DND-41 (cell line): ENCODE data around the gene TBC1D5.

Experiments used
- ATAC-seq: fragments of 200-7000 bp; cut with Tn5 transposase; 3 replicates; pipeline ENCODE4 v1.9.1; 2021; ENCODE audit warnings: low read depth; ENCODE audit not compliant: insufficient read depth
- DNase-seq: peaks from one replicate; pipeline ENCODE4 v3.0.0-alpha.2; 2020
- H2AFZ ChIP-seq: 2 replicates; pipeline ENCODE4 v1.6.0; 2012; ENCODE audit warnings: low read depth, low read length
- H3K27ac ChIP-seq: 2 replicates; pipeline ENCODE4 v1.5.1; 2012; ENCODE audit warnings: low read length, inconsistent platforms
- H3K27me3 ChIP-seq: fragments of 200-600 bp; sonication (generic); 2 replicates; pipeline ENCODE4 v1.6.0; 2012; ENCODE audit warnings: low read length, mild to moderate bottlenecking, inconsistent platforms; ENCODE audit not compliant: insufficient read depth, poor library complexity
- H3K36me3 ChIP-seq: 2 replicates; pipeline ENCODE4 v1.5.1; 2012; ENCODE audit warnings: low read length, inconsistent platforms; ENCODE audit not compliant: insufficient read depth
- H3K4me1 ChIP-seq: 2 replicates; pipeline ENCODE4 v1.5.1; 2012; ENCODE audit warnings: mild to moderate bottlenecking, low read length; ENCODE audit not compliant: insufficient read depth
- H3K4me2 ChIP-seq: 2 replicates; pipeline ENCODE4 v1.6.0; 2012; ENCODE audit warnings: mild to moderate bottlenecking, moderate library complexity, low read length, inconsistent platforms; ENCODE audit not compliant: insufficient read depth
- H3K4me3 ChIP-seq, 2 experiments: fragments of 200-600 bp in 1 of 2; shearing (Covaris generic) in 1 of 2; 2 replicates each; pipeline ENCODE4 v1.5.1; 2012 to 2016; ENCODE audit warnings: inconsistent platforms in 2 of 2, low read length in 2 of 2, mild to moderate bottlenecking in 2 of 2, low read depth in 1 of 2, moderate library complexity in 1 of 2
- H3K79me2 ChIP-seq: 2 replicates; pipeline ENCODE4 v1.6.0; 2012; ENCODE audit warnings: low read length, inconsistent platforms; ENCODE audit not compliant: insufficient read depth
- H3K9ac ChIP-seq: 2 replicates; pipeline ENCODE4 v1.6.0; 2012; ENCODE audit warnings: low read depth, mild to moderate bottlenecking, inconsistent platforms, low read length, moderate library complexity
- H3K9me3 ChIP-seq: 2 replicates; pipeline ENCODE4 v1.5.1; 2012; ENCODE audit warnings: low read length, moderate library complexity, mild to moderate bottlenecking, inconsistent platforms; ENCODE audit not compliant: insufficient read depth, severe bottlenecking
- H4K20me1 ChIP-seq: 2 replicates; pipeline ENCODE4 v1.6.0; 2012; ENCODE audit warnings: low read length; ENCODE audit not compliant: insufficient read depth
- EZH2 ChIP-seq: IDR thresholded peaks from 3 replicates; pipeline ENCODE4 v1.6.1; 2012; ENCODE audit warnings: borderline replicate concordance, low read depth, mild to moderate bottlenecking, moderate library complexity, low read length, inconsistent platforms; ENCODE audit not compliant: severe bottlenecking
- TF ChIP-seq, protein P1 (sequence below): IDR thresholded peaks from 2 replicates; pipeline ENCODE4 v1.5.1; 2012; ENCODE audit warnings: borderline replicate concordance, low read length, moderate library complexity, mild to moderate bottlenecking; ENCODE audit not compliant: poor library complexity, severe bottlenecking; ENCODE audit errors: extremely low read depth

The TBC1D5 gene

DNA sequence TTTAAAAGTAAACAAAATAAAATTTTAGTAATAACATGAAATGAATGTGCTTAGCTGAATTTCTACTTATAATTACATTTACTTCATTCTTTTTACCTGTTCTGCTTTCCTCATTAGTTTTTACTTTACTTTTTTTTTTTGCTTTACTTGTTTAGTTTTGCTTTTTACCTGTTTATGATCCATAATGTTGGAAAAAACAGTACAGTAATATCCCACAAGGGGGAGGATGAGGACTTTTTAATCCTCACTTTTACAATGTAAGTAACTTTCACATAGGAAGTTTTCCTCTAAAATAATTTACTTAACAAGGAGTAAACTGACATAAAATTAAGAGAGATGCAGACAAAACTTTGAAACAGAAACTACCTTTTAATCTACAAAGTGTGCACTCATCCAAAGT is 268.7 kb downstream of the TBC1D5 start:
- DNase-seq (no peak), ATAC-seq (no peak)
- no peak for TF ChIP-seq EZH2
- TF ChIP-seq, protein P1, sequence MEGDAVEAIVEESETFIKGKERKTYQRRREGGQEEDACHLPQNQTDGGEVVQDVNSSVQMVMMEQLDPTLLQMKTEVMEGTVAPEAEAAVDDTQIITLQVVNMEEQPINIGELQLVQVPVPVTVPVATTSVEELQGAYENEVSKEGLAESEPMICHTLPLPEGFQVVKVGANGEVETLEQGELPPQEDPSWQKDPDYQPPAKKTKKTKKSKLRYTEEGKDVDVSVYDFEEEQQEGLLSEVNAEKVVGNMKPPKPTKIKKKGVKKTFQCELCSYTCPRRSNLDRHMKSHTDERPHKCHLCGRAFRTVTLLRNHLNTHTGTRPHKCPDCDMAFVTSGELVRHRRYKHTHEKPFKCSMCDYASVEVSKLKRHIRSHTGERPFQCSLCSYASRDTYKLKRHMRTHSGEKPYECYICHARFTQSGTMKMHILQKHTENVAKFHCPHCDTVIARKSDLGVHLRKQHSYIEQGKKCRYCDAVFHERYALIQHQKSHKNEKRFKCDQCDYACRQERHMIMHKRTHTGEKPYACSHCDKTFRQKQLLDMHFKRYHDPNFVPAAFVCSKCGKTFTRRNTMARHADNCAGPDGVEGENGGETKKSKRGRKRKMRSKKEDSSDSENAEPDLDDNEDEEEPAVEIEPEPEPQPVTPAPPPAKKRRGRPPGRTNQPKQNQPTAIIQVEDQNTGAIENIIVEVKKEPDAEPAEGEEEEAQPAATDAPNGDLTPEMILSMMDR, result peak; percentile 14

DNA sequence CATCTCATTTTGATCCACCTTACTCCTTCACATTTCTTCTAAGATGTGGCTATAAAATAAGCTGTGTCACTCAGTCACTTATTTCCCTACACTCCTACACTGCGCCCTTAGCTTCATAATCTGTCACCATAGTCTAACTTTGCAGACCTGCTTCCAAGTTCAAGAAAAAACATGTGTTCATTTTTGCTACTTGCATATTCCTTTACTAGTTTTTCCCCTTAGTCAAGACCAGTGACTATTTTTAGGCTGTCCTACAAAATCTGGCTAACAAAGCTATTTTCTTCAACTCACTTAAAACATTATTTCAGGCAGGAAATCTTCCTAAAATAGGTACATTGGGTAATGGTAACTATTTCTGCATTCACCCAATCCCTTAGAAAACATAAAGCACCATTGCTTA is 272.5 kb downstream of the TBC1D5 start:
- no peaks in the 10 kb centered on the region for H3K4me1 ChIP-seq
- DNase-seq, result no peak
- no peak overlapping the region for H3K9ac ChIP-seq
- TF ChIP-seq, protein P1, result no peak
- TF ChIP-seq EZH2, result no peak
- no peaks in the 10 kb centered on the region for H3K9me3 ChIP-seq
- no peaks in the 10 kb centered on the region for H3K79me2 ChIP-seq
- H3K27me3 ChIP-seq, result no peaks in the 10 kb centered on the region
- H3K4me2 ChIP-seq, result no peak overlapping the region
- H2AFZ ChIP-seq, result no peak overlapping the region
- H3K36me3 ChIP-seq, result no peaks in the 10 kb centered on the region
- no peak overlapping the region for H3K27ac ChIP-seq
- ATAC-seq, result no peak
- no peaks in the 10 kb centered on the region for H4K20me1 ChIP-seq
- no peak overlapping the region for H3K4me3 ChIP-seq

More for the DNA sequence above, 268.7 kb downstream of the TBC1D5 start:
- H3K4me1 ChIP-seq, result no peaks in the 10 kb centered on the region
- H2AFZ ChIP-seq, result no peak overlapping the region
- H3K36me3 ChIP-seq, result no peaks in the 10 kb centered on the region
- no peak overlapping the region for H3K9ac ChIP-seq
- H3K27me3 ChIP-seq, result no peaks in the 10 kb centered on the region
- no peak overlapping the region for H3K4me3 ChIP-seq
- no peaks in the 10 kb centered on the region for H4K20me1 ChIP-seq
- H3K4me2 ChIP-seq, result no peak overlapping the region
- no peak overlapping the region for H3K27ac ChIP-seq
- no peaks in the 10 kb centered on the region for H3K9me3 ChIP-seq
- H3K79me2 ChIP-seq, result no peaks in the 10 kb centered on the region

- no peaks in the 10 kb centered on the region for H3K79me2 ChIP-seq
- H3K4me3 ChIP-seq, result no peak overlapping the region
- no peaks in the 10 kb centered on the region for H3K27me3 ChIP-seq
- H3K9ac ChIP-seq, result no peak overlapping the region
- no peaks in the 10 kb centered on the region for H3K36me3 ChIP-seq
- H4K20me1 ChIP-seq, result no peaks in the 10 kb centered on the region
- DNase-seq, result no peak
- H3K9me3 ChIP-seq, result no peaks in the 10 kb centered on the region
- TF ChIP-seq EZH2, result no peak
- TF ChIP-seq, protein P1, result no peak
- no peaks in the 10 kb centered on the region for H3K4me1 ChIP-seq
- no peak overlapping the region for H3K4me2 ChIP-seq
- ATAC-seq, result no peak
- no peak overlapping the region for H3K27ac ChIP-seq
- H2AFZ ChIP-seq, result no peak overlapping the region
Observed at GRCh38 chr3:17469520-17469919, 272.9 kb downstream of the TBC1D5 start.

GRCh38 chr3:17466028-17466427 is 276.4 kb downstream of the TBC1D5 start:
- no peak for TF ChIP-seq EZH2
- TF ChIP-seq, protein P1, result no peak
- H3K4me1 ChIP-seq, result no peaks in the 10 kb centered on the region
- H3K9me3 ChIP-seq, result no peaks in the 10 kb centered on the region
- no peaks in the 10 kb centered on the region for H4K20me1 ChIP-seq
- DNase-seq (no peak), ATAC-seq (no peak)
- no peak overlapping the region for H3K27ac ChIP-seq
- no peak overlapping the region for H3K9ac ChIP-seq
- H3K4me3 ChIP-seq, result no peak overlapping the region
- no peaks in the 10 kb centered on the region for H3K36me3 ChIP-seq
- no peaks in the 10 kb centered on the region for H3K27me3 ChIP-seq
- H2AFZ ChIP-seq, result no peak overlapping the region
- H3K4me2 ChIP-seq, result no peak overlapping the region
- H3K79me2 ChIP-seq, result no peaks in the 10 kb centered on the region
